Loucy (cell line): Measurements from ENCODE around the gene POLR3K.
"Not testable (repeated sequence)": the region's sequence is repeated elsewhere in the genome, so short reads cannot be mapped to it uniquely, and the experiment has no call there.

Source experiments
- H2AFZ ChIP-seq: fragments of 200-600 bp; sonication (generic); 2 replicates; pipeline ENCODE4 v1.6.0; 2016; ENCODE audit warnings: antibody characterized with exemption, mild to moderate bottlenecking, low read length, moderate library complexity
- H3F3A ChIP-seq: fragments of 200-600 bp; 2 replicates; pipeline ENCODE4 v1.6.0; 2016; ENCODE audit warnings: antibody characterized with exemption, low read depth, mild to moderate bottlenecking
- H3K27me3 ChIP-seq: fragments of 200-600 bp; sonication (generic); 2 replicates; pipeline ENCODE4 v1.6.1; 2014; ENCODE audit warnings: low read length, mild to moderate bottlenecking; ENCODE audit not compliant: insufficient read depth, poor library complexity, severe bottlenecking
- H3K36me3 ChIP-seq: fragments of 200-600 bp; sonication (generic); 2 replicates; pipeline ENCODE4 v1.6.1; 2016; ENCODE audit warnings: low read length; ENCODE audit not compliant: insufficient read depth
- H3K4me1 ChIP-seq: fragments of 200-600 bp; sonication (generic); 2 replicates; pipeline ENCODE4 v1.5.1; 2014; ENCODE audit warnings: low read length, mild to moderate bottlenecking; ENCODE audit not compliant: insufficient read depth, poor library complexity, severe bottlenecking
- H3K4me2 ChIP-seq: fragments of 200-600 bp; sonication (generic); 2 replicates; pipeline ENCODE4 v1.6.0; 2014; ENCODE audit warnings: antibody characterized with exemption, low read length, low read depth, mild to moderate bottlenecking; ENCODE audit not compliant: poor library complexity, severe bottlenecking
- H3K4me3 ChIP-seq: fragments of 200-600 bp; sonication (generic); 2 replicates; pipeline ENCODE4 v1.5.1; 2014; ENCODE audit warnings: low read length, mild to moderate bottlenecking, mixed read lengths; ENCODE audit not compliant: poor library complexity, severe bottlenecking
- H3K79me2 ChIP-seq: fragments of 200-600 bp; sonication (generic); 2 replicates; pipeline ENCODE4 v1.6.1; 2014; ENCODE audit warnings: low read length; ENCODE audit not compliant: insufficient read depth
- H3K9ac ChIP-seq: fragments of 200-600 bp; sonication (generic); 2 replicates; pipeline ENCODE4 v1.6.0; 2014; ENCODE audit warnings: mild to moderate bottlenecking, low read depth, low read length, moderate library complexity; ENCODE audit not compliant: poor library complexity, severe bottlenecking
- H3K9me2 ChIP-seq: fragments of 200-600 bp; sonication (generic); replicated peaks from 2 replicates; pipeline ENCODE4 v1.6.1; 2016; ENCODE audit warnings: low read depth, low read length, mixed read lengths
- H3K9me3 ChIP-seq: fragments of 200-600 bp; sonication (generic); 2 replicates; pipeline ENCODE4 v1.6.1; 2014; ENCODE audit warnings: mild to moderate bottlenecking, antibody characterized with exemption, low read length, low read depth; ENCODE audit not compliant: insufficient read depth
- H4K20me1 ChIP-seq: fragments of 200-600 bp; sonication (generic); 2 replicates; pipeline ENCODE4 v1.6.0; 2014; ENCODE audit warnings: antibody characterized with exemption, low read length, mild to moderate bottlenecking; ENCODE audit not compliant: insufficient read depth, poor library complexity, severe bottlenecking
- EZH2phosphoT487 ChIP-seq: fragments of 200-600 bp; IDR thresholded peaks from 2 replicates; pipeline ENCODE4 v1.6.1; 2018; ENCODE audit warnings: antibody characterized with exemption, mild to moderate bottlenecking, moderate library complexity, borderline replicate concordance
- TF ChIP-seq, protein P1 (sequence below): fragments of 200-600 bp; sonication (generic); conservative IDR thresholded peaks from 2 replicates; pipeline ENCODE4 v1.5.1; 2014; ENCODE audit warnings: mild to moderate bottlenecking, antibody characterized with exemption, low read length

The POLR3K gene

DNA sequence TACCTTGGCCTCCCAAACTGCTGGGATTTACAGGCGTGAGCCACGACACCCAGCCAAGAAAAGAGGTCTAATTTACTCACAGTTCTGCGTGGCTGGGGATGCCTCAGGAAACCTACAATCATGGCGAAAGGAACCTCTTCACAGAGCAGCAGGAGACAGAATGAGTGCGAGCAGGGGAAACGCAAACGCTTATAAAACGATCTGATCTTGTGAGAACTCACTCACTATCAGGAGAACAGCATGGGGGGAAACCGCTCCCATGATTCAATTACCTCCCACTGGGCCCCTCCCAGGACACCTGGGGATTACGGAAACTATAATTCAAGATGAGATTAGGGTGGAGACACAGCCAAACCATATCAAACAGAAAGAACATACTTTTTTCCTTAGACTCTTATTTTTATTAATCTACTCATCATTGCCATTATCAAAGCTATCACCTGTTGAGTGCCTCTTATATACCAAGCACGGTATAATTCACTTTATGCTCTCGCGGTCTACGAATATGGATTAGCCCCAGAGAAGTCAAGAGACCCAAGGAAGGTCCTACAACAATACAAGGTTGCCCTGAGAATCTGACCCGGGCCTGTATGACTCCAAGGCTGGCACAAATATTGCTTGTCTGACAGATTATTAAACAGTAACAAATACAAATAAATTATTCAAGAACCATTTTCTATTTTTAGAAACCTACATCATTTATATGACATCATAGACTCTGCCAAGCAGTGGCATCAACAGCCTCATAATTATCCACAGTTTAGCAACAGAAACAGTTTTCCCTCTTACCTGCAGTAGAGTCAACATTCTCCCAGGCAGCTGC, 2.4 kb downstream of the POLR3K start:
- H3K9me2 ChIP-seq: no peaks in the 10 kb centered on the region
- peaks cover 9% of the 10 kb centered on the region for H4K20me1 ChIP-seq
- TF ChIP-seq, protein P1, sequence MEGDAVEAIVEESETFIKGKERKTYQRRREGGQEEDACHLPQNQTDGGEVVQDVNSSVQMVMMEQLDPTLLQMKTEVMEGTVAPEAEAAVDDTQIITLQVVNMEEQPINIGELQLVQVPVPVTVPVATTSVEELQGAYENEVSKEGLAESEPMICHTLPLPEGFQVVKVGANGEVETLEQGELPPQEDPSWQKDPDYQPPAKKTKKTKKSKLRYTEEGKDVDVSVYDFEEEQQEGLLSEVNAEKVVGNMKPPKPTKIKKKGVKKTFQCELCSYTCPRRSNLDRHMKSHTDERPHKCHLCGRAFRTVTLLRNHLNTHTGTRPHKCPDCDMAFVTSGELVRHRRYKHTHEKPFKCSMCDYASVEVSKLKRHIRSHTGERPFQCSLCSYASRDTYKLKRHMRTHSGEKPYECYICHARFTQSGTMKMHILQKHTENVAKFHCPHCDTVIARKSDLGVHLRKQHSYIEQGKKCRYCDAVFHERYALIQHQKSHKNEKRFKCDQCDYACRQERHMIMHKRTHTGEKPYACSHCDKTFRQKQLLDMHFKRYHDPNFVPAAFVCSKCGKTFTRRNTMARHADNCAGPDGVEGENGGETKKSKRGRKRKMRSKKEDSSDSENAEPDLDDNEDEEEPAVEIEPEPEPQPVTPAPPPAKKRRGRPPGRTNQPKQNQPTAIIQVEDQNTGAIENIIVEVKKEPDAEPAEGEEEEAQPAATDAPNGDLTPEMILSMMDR: no peak
- TF ChIP-seq EZH2phosphoT487: no peak
- H3K79me2 ChIP-seq: peaks cover 22% of the 10 kb centered on the region; the same call in 1 of the 2 replicates
- H3K27me3 ChIP-seq: no peaks in the 10 kb centered on the region
- peak overlapping the region; percentile 53 for H3K4me3 ChIP-seq
- H3K4me2 ChIP-seq: peak overlapping the region; percentile 50
- no peak overlapping the region for H3K9ac ChIP-seq
- H3F3A ChIP-seq: no peaks in the 10 kb centered on the region
- peaks cover 5% of the 10 kb centered on the region; the same call in 1 of the 2 replicates for H3K36me3 ChIP-seq
- H3K9me3 ChIP-seq: no peaks in the 10 kb centered on the region
- H3K4me1 ChIP-seq: peaks cover 18% of the 10 kb centered on the region
- H2AFZ ChIP-seq: no peak overlapping the region

DNA sequence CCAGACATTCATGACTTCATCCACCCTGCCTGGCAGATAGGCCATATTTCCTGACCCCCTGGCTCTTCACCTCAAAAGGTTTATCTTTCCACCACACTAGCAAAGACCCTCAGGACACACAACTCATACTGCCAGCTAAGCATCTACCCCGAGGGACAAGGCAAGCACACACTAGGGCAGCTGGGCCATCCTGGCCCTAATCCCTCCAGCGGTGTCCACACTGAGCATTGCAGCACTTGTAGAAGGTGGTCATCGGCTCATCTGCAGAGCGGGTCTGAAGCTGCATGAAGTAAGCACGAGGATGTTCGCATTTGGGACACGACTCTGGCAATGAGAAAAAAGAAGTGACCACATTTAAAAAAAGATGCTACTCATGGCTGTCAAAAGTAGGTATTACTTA, 6.2 kb downstream of the POLR3K start:
- Histone ChIP-seq H3K9me3 (no peaks in the 10 kb centered on the region), H3K9me2 (no peaks in the 10 kb centered on the region), H3K4me2 (no peak overlapping the region), H3K79me2 (peaks cover 14% of the 10 kb centered on the region; the same call in 1 of the 2 replicates), H3K27me3 (no peaks in the 10 kb centered on the region), H2AFZ (no peak overlapping the region), H3K36me3 (peaks cover 10% of the 10 kb centered on the region; the same call in 1 of the 2 replicates), H3K4me1 (peaks cover 18% of the 10 kb centered on the region), H3K9ac (no peak overlapping the region), H4K20me1 (peaks cover 9% of the 10 kb centered on the region), H3K4me3 (no peak overlapping the region), H3F3A (no peaks in the 10 kb centered on the region)
- TF ChIP-seq, protein P1: no peak
- no peak for TF ChIP-seq EZH2phosphoT487

DNA sequence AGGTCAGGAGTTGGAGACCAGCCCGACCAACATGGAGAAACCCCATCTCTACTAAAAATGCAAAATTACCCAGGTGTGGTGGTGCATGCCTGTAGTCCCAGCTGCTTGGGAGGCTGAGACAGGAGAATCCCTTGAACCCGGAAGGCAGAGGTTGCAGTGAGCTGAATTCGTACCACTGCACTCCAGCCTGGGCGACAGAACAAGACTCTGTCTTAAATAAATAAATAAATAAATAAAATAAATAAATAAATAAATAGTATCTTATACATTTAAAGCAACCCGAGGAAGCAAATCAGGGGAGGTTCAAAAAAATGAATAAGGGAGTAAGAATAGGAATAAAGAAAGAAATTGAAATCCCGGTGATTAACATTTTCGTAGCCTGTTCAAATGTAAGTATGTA, 6.9 kb downstream of the POLR3K start:
- H3K79me2 ChIP-seq, H3K9me3 ChIP-seq, H3K4me2 ChIP-seq, H2AFZ ChIP-seq, H3K27me3 ChIP-seq, H3K9me2 ChIP-seq, H3K4me3 ChIP-seq, H3F3A ChIP-seq, H4K20me1 ChIP-seq, H3K9ac ChIP-seq: not testable (repeated sequence)
- H3K4me1 ChIP-seq: peaks cover 18% of the 10 kb centered on the region
- peaks cover 10% of the 10 kb centered on the region; the same call in 1 of the 2 replicates for H3K36me3 ChIP-seq
